ENCODE data around the gene PTPRN.
"Not testable (repeated sequence)": the region's sequence is repeated elsewhere in the genome, so short reads cannot be mapped to it uniquely, and the experiment has no call there.

PTPRN gene

GRCh38 chr2:219287580-219288265 is 21.5 kb downstream of the PTPRN start:
- no peak for DNase-seq (ENCODE audit: low read depth)

- DNase-seq (ENCODE audit: low read depth), result not testable (repeated sequence)
Observed at GRCh38 chr2:219287116-219287440, 22.1 kb downstream of the PTPRN start.

GRCh38 chr2:219286436-219287115 is 22.6 kb downstream of the PTPRN start:
- DNase-seq (ENCODE audit: low read depth), result peak; percentile 77

- DNase-seq (ENCODE audit: low read depth), result peak; percentile 74
Observed at GRCh38 chr2:219285894-219286425, 23.2 kb downstream of the PTPRN start.

GRCh38 chr2:219285373-219285735 is 23.8 kb downstream of the PTPRN start:
- no peak for DNase-seq (ENCODE audit: low read depth)

- DNase-seq (ENCODE audit: low read depth), result no peak
Observed at GRCh38 chr2:219284501-219285372, 24.5 kb downstream of the PTPRN start.

- DNase-seq (ENCODE audit: low read depth), result no peak
Observed at GRCh38 chr2:219282943-219283581, 26.1 kb downstream of the PTPRN start.

- DNase-seq (ENCODE audit: low read depth), result no peak
Observed at GRCh38 chr2:219282375-219282774, 26.8 kb downstream of the PTPRN start.

- DNase-seq (ENCODE audit: low read depth), result no peak
Observed at GRCh38 chr2:219281588-219281987, 27.6 kb downstream of the PTPRN start.

GRCh38 chr2:219280651-219281050 is 28.6 kb downstream of the PTPRN start:
- no peak for DNase-seq (ENCODE audit: low read depth)

- no peak for DNase-seq (ENCODE audit: low read depth)
Observed at GRCh38 chr2:219279916-219280516, 29.2 kb downstream of the PTPRN start.

- peak; percentile 99 for DNase-seq (ENCODE audit: low read depth)
Observed at GRCh38 chr2:219279151-219279915, 29.9 kb downstream of the PTPRN start, which contains the start of gene DNAJB2. Gene DNAJB2, plus strand, starts transcription at chr2:219279366. Its CDS starts 468 bp downstream, at chr2:219279834.

- no peak for DNase-seq (ENCODE audit: low read depth)
Observed at GRCh38 chr2:219278655-219279150, 30.5 kb downstream of the PTPRN start.

- peak; percentile 70 for DNase-seq (ENCODE audit: low read depth)
Observed at GRCh38 chr2:219277703-219278654, 31.2 kb downstream of the PTPRN start.

- peak; percentile 58 for DNase-seq (ENCODE audit: low read depth)
Observed at GRCh38 chr2:219274361-219274921, 34.8 kb downstream of the PTPRN start.

GRCh38 chr2:219273937-219274336 is 35.3 kb downstream of the PTPRN start:
- DNase-seq (ENCODE audit: low read depth), result no peak

GRCh38 chr2:219272995-219273394 is 36.2 kb downstream of the PTPRN start:
- DNase-seq (ENCODE audit: low read depth), result no peak

- no peak for DNase-seq (ENCODE audit: low read depth)
Observed at GRCh38 chr2:219272356-219272755, 36.8 kb downstream of the PTPRN start.

GRCh38 chr2:219271021-219271420 is 38.2 kb downstream of the PTPRN start:
- DNase-seq (ENCODE audit: low read depth), result no peak

Data from fibroblast of gingiva (primary cell).